Endothelial cell of umbilical vein (primary cell): ENCODE results near the gene MBOAT1.

Experiments used
- CTCF ChIP-seq, 2 donors: IDR thresholded peaks; 1 replicate in 1 of 2; 2 replicates in 1 of 2; pipeline ENCODE4 v1.5.1; 2011; ENCODE audit warnings: low read length in 2 of 2, mild to moderate bottlenecking in 2 of 2, moderate library complexity in 2 of 2, control low read depth in 1 of 2, inconsistent platforms in 1 of 2, low read depth in 1 of 2; ENCODE audit not compliant: insufficient read depth in 1 of 2; ENCODE audit errors: extremely low read depth in 1 of 2
- EZH2 ChIP-seq: IDR thresholded peaks from 2 replicates; pipeline ENCODE4 v1.6.1; 2012; ENCODE audit warnings: borderline replicate concordance, low read depth, mild to moderate bottlenecking, moderate library complexity, low read length, inconsistent platforms; ENCODE audit not compliant: severe bottlenecking
- FOS ChIP-seq: IDR thresholded peaks from 2 replicates; pipeline ENCODE4 v1.6.1; 2011; ENCODE audit warnings: mild to moderate bottlenecking, low read length, moderate library complexity, borderline replicate concordance; ENCODE audit not compliant: insufficient read depth
- GATA2 ChIP-seq: IDR thresholded peaks from 2 replicates; pipeline ENCODE4 v1.7.0; 2011; ENCODE audit warnings: low read depth, mild to moderate bottlenecking, moderate library complexity, mixed read lengths, low read length; ENCODE audit not compliant: insufficient read length, insufficient read depth
- JUN ChIP-seq: IDR thresholded peaks from 2 replicates; pipeline ENCODE4 v1.6.1; 2011; ENCODE audit warnings: borderline replicate concordance, low read depth; ENCODE audit not compliant: insufficient read length, insufficient read depth
- MAX ChIP-seq: IDR thresholded peaks from 2 replicates; pipeline ENCODE4 v1.6.1; 2011; ENCODE audit not compliant: insufficient read depth, insufficient read length
- MYC ChIP-seq: IDR thresholded peaks from one replicate; pipeline ENCODE4 v1.6.1; 2011; ENCODE audit warnings: mild to moderate bottlenecking, low read depth, low read length
- POLR2A ChIP-seq: IDR thresholded peaks from 2 replicates; pipeline ENCODE4 v1.6.1; 2012; ENCODE audit warnings: low read depth, mild to moderate bottlenecking, control low read depth, low read length
- POLR2AphosphoS5 ChIP-seq: IDR thresholded peaks from 2 replicates; pipeline ENCODE4 v1.6.1; 2012; ENCODE audit warnings: low read depth, mild to moderate bottlenecking, control low read depth, low read length, moderate library complexity; ENCODE audit not compliant: insufficient read depth

GRCh38 chr6:20154753-20155152 lies 57.5 kb downstream of the MBOAT1 start:
- no peak for TF ChIP-seq CTCF (IDR thresholded peaks at IDR 0.05; ENCODE audit: extremely low read depth in 1 of 2, insufficient read depth in 1 of 2, low read depth in 1 of 2, low read length in 2 of 2)
- no peak for TF ChIP-seq FOS
- TF ChIP-seq POLR2A = no peak
- TF ChIP-seq POLR2AphosphoS5 = no peak
- TF ChIP-seq MYC = no peak
- no peak for TF ChIP-seq EZH2
- no peak for TF ChIP-seq MAX
- TF ChIP-seq JUN = no peak
- no peak for TF ChIP-seq GATA2
